HepG2 (cell line): Measurements from ENCODE around the gene CARMIL1. TPM values are rescaled to one million over a fixed set of nuclear protein-coding genes. Genes with fewer than 3 reads are reported as not detected.

Source experiments
- ATAC-seq: fragments of 200-7000 bp; cut with Tn5 transposase; 3 replicates; pipeline ENCODE4 v1.9.1; 2020; ENCODE audit warnings: mild to moderate bottlenecking, moderate library complexity
- BruUV-seq: library from RNA; stranded (reverse); fragments of 400-500 nt; replicated peaks from 2 replicates; lab custom pipeline; 2021; lab: Mats Ljungman, UMichigan
- CTCF ChIA-PET: fragments of 300-600 bp; formaldehyde crosslinking; extraction: SDS; loops from one replicate; lab custom pipeline; 2021; ENCODE audit warnings: low total read pairs, inconsistent platforms, low intra/inter-chr PET ratio; lab: Yijun Ruan, JAX
- POLR2A ChIA-PET: fragments of 350-600 bp; sonication (Branson Sonifier 250); formaldehyde crosslinking; loops from one replicate; lab custom pipeline; 2020; ENCODE audit warnings: antibody characterized with exemption, inconsistent platforms; lab: Yijun Ruan, JAX
- DNase-seq: peaks from one replicate; pipeline ENCODE4 v3.0.0-alpha.2; 2015; ENCODE audit warnings: low spot score
- FAIRE-seq: peaks from 3 replicates; lab custom pipeline; 2011; peaks lifted over from hg19 to GRCh38; lab: Jason Lieb, UNC
- H2AFZ ChIP-seq: one replicate; pipeline ENCODE4 v1.6.1; 2011; ENCODE audit warnings: low read length, inconsistent platforms
- H3K27ac ChIP-seq: fragments of 300-600 bp; 3 replicates; pipeline ENCODE4 v1.8.0; 2011; ENCODE audit warnings: mixed run types, mild to moderate bottlenecking, mixed read lengths, low read length, inconsistent platforms; ENCODE audit not compliant: insufficient read depth; ENCODE audit errors: extremely low read length
- H3K27me3 ChIP-seq, 2 experiments: fragments of 200-600 bp in 1 of 2; 2 replicates in 1 of 2; 3 replicates in 1 of 2; pipeline versions ENCODE4 v1.6.0 to v1.8.0; 2011; ENCODE audit warnings: low read length in 2 of 2, mild to moderate bottlenecking in 2 of 2, moderate library complexity in 2 of 2, inconsistent platforms in 1 of 2; ENCODE audit not compliant: insufficient read depth in 2 of 2, control insufficient read depth in 1 of 2
- H3K36me3 ChIP-seq, 2 experiments: fragments of 200-600 bp in 1 of 2; replicated peaks in 1 of 2; 2 replicates in 1 of 2; 3 replicates in 1 of 2; pipeline versions ENCODE4 v1.5.1 to v1.8.0; 2011; ENCODE audit warnings: low read length in 2 of 2, inconsistent platforms in 1 of 2; ENCODE audit not compliant: insufficient read depth in 2 of 2, control insufficient read depth in 1 of 2
- H3K4me1 ChIP-seq: 2 replicates; pipeline ENCODE4 v1.5.1; 2012; ENCODE audit warnings: low read length, inconsistent platforms; ENCODE audit not compliant: insufficient read depth
- H3K4me2 ChIP-seq: 2 replicates; pipeline ENCODE4 v1.6.0; 2011; ENCODE audit warnings: low read depth, low read length, inconsistent platforms
- H3K4me3 ChIP-seq, 3 experiments: fragments of 200-600 bp in 1 of 3; sonication (generic), shearing (Covaris generic) in 1 of 3; replicated peaks in 1 of 3; 2 replicates each; pipeline ENCODE4 v1.5.1; 2011 to 2016; ENCODE audit warnings: low read length in 3 of 3, inconsistent platforms in 2 of 3, low read depth in 2 of 3, mild to moderate bottlenecking in 2 of 3, control low read depth in 1 of 3, mixed read lengths in 1 of 3; ENCODE audit not compliant: insufficient read depth in 1 of 3
- H3K79me2 ChIP-seq: one replicate; pipeline ENCODE4 v1.6.1; 2011; ENCODE audit warnings: low read length, inconsistent platforms; ENCODE audit not compliant: insufficient read depth
- H3K9ac ChIP-seq: 2 replicates; pipeline ENCODE4 v1.6.0; 2011; ENCODE audit warnings: mild to moderate bottlenecking, low read depth, low read length, inconsistent platforms; ENCODE audit not compliant: insufficient read depth
- H3K9me3 ChIP-seq: 2 replicates; pipeline ENCODE4 v1.5.1; 2012; ENCODE audit warnings: mild to moderate bottlenecking, low read length
- H4K20me1 ChIP-seq: 2 replicates; pipeline ENCODE4 v1.6.0; 2011; ENCODE audit warnings: inconsistent platforms, mild to moderate bottlenecking, low read length, moderate library complexity; ENCODE audit not compliant: insufficient read depth
- CCAR2 ChIP-seq: fragments of 200-400 bp; formaldehyde crosslinking; optimal IDR thresholded peaks from 2 replicates; pipeline ENCODE3; 2018; ENCODE audit warnings: low read depth, mild to moderate bottlenecking, low read length, moderate library complexity
- GATAD1 ChIP-seq: IDR thresholded peaks from 2 replicates; pipeline ENCODE4 v1.6.1; 2016; ENCODE audit warnings: missing genetic modification reagents, missing compliant biosample characterization
- GLI4 ChIP-seq: sonication (generic); formaldehyde crosslinking; IDR thresholded peaks from 2 replicates; pipeline ENCODE4 v1.5.1; 2020; ENCODE audit warnings: missing genetic modification reagents, mild to moderate bottlenecking, moderate library complexity, borderline replicate concordance
- ISL2 ChIP-seq: sonication (generic); formaldehyde crosslinking; IDR thresholded peaks from 2 replicates; pipeline ENCODE4 v1.5.0; 2020; ENCODE audit warnings: missing genetic modification reagents
- MYNN ChIP-seq: sonication (generic); formaldehyde crosslinking; IDR thresholded peaks from 2 replicates; pipeline ENCODE4 v1.4.0; 2020; ENCODE audit warnings: mild to moderate bottlenecking, low read depth, missing genetic modification reagents
- RCOR2 ChIP-seq: IDR thresholded peaks from 2 replicates; pipeline ENCODE4 v1.6.1; 2016; ENCODE audit warnings: missing biosample characterization, missing genetic modification reagents
- WGBS: methylation state at CpG from one replicate; pipeline ENCODE4 v1.1.6; 2017; ENCODE audit warnings: low lambda C conversion rate; 5-methylcytosine and 5-hydroxymethylcytosine counted together
- in situ Hi-C: cut with HindIII; loops from 2 replicates; pipeline ENCODE4 v1.10.0; 2017; ENCODE audit warnings: low pct_unique_long_range_greater_than_20kb; ENCODE audit not compliant: extremely low pct_ligation_motif_present
- intact Hi-C: fragments of 100-400 bp; cut with micrococcal nuclease; formaldehyde crosslinking; loops from one replicate; pipeline ENCODE4 v1.10.0; 2022; ENCODE audit not compliant: unreplicated experiment
- polyA plus RNA-seq, 8 experiments: library from polyadenylated mRNA; depleted of rRNA in 3 of 8; stranded (reverse) in 7 of 8; unstranded in 1 of 8; fragments of >200 nt; fragmentation: Illumina TruSeq in 4 of 8; extraction: Trizol in 4 of 8; gene quantifications; 2 replicates each; pipeline versions ENCODE4 v1.2.1 to v1.2.3, GENCODE V29; 2011 to 2016; ENCODE audit warnings: low read depth in 4 of 8, missing spikeins in 1 of 8, mixed read lengths in 1 of 8; ENCODE audit not compliant: insufficient read depth in 1 of 8
- total RNA-seq, 5 experiments: library from RNA; depleted of rRNA; stranded (reverse); fragments of >200 nt; fragmentation: Illumina TruSeq; extraction: Trizol; gene quantifications; 2 replicates each; pipeline ENCODE4 v1.2.3, GENCODE V29; 2016; ENCODE audit warnings: low read depth in 1 of 5
- TF ChIP-seq, protein P1 (sequence below): sonication (generic); formaldehyde crosslinking; IDR thresholded peaks from 2 replicates; pipeline ENCODE4 v1.5.0; 2020; ENCODE audit warnings: missing genetic modification reagents
- TF ChIP-seq, protein P2 (sequence below): IDR thresholded peaks from 2 replicates; pipeline ENCODE4 v1.6.1; 2016; ENCODE audit warnings: low read depth, missing genetic modification reagents, missing compliant biosample characterization
- TF ChIP-seq, protein P3 (sequence below): sonication (generic); formaldehyde crosslinking; conservative IDR thresholded peaks from 2 replicates; pipeline ENCODE4 v1.4.0; 2020; ENCODE audit warnings: mild to moderate bottlenecking, missing genetic modification reagents, moderate library complexity
- TF ChIP-seq, protein P4 (sequence below): sonication (generic); formaldehyde crosslinking; IDR thresholded peaks from 2 replicates; pipeline ENCODE4 v1.4.0; 2020; ENCODE audit warnings: missing genetic modification reagents

The CARMIL1 gene
- total and polyA plus RNA-seq, 2 of the 13 experiments (the other 11 are each of a cell fraction or from before 2014, with no cell fraction given) = 1.8 to 2.6 TPM

DNA sequence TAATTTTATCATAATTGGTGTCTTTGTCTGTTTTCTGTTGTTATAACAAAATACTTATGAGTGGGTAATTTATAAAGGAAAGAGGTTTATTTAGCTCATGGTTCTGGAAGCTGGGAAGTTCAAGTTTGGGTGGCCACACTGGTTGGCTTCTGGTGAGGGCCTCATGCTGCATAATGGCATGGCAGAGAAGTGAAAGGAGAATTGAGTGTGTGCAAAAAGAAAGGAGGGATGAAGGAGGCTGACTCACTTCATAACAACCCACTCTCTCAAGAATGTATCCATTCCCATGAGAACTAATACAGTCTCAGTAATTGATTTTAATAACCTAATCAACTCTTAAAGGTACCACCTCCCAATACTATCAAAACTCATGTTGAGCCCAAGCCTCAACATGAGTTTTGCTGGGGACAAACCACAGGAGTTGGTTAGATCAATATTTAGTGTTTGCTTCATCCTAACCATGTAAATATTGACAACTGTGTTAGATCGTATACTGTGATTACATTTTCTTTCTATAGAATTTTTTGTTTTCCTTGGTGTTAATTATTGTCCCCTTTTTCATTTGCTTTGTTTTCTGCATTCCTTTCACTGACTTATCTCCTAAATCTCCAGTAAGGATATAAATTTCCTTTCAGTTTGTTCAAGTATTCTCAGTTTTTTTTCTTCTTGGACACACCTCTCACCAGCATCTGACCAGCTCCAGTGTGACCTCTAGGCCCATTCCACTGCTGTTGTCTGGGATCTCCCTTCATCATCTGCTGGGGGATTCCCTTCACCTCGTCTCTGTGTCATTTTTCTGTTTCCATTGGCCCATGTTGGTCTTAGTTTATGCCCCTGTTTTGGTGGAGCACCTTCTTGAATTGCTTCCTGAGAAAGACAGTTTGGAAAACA is 318.0 kb downstream of the CARMIL1 start:
- in situ Hi-C loops (no loop called here), intact Hi-C loops (loop anchor here (1.0 to 5.0 kb wide), 2 partner anchors 151 to 320 kb away; partner anchors contain the start of gene CARMIL1)
- H3K4me3 ChIP-seq = no peak overlapping the region
- H2AFZ ChIP-seq = no peak overlapping the region
- peak overlapping the region; percentile 25; the same call in 1 of the 2 replicates for H3K4me2 ChIP-seq
- no peak overlapping the region for H3K27ac ChIP-seq
- H3K9me3 ChIP-seq = no peaks in the 10 kb centered on the region
- ChIA-PET CTCF (no interaction called here), POLR2A (no interaction called here)
- no peaks in the 10 kb centered on the region for H3K79me2 ChIP-seq
- no peaks in the 10 kb centered on the region; the same call in 1 of the 2 replicates for H4K20me1 ChIP-seq
- DNase-seq (peak; percentile 14), ATAC-seq (peak; percentile 93), FAIRE-seq (peak; percentile 54)
- BruUV-seq = no TSS peak
- H3K27me3 ChIP-seq = no peaks in the 10 kb centered on the region
- H3K9ac ChIP-seq = no peak overlapping the region
- H3K36me3 ChIP-seq = no peaks in the 10 kb centered on the region
- peaks cover 18% of the 10 kb centered on the region for H3K4me1 ChIP-seq
- 1% methylated on average over 2 of the region's 2 CpGs for WGBS
- TF ChIP-seq, protein P1, sequence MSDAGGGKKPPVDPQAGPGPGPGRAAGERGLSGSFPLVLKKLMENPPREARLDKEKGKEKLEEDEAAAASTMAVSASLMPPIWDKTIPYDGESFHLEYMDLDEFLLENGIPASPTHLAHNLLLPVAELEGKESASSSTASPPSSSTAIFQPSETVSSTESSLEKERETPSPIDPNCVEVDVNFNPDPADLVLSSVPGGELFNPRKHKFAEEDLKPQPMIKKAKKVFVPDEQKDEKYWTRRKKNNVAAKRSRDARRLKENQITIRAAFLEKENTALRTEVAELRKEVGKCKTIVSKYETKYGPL (CRISPR knock-in tag) = no peak
- peak; percentile 35; the same call in 1 of the 2 replicates for TF ChIP-seq GATAD1 (CRISPR knock-in tag)
- TF ChIP-seq, protein P2, sequence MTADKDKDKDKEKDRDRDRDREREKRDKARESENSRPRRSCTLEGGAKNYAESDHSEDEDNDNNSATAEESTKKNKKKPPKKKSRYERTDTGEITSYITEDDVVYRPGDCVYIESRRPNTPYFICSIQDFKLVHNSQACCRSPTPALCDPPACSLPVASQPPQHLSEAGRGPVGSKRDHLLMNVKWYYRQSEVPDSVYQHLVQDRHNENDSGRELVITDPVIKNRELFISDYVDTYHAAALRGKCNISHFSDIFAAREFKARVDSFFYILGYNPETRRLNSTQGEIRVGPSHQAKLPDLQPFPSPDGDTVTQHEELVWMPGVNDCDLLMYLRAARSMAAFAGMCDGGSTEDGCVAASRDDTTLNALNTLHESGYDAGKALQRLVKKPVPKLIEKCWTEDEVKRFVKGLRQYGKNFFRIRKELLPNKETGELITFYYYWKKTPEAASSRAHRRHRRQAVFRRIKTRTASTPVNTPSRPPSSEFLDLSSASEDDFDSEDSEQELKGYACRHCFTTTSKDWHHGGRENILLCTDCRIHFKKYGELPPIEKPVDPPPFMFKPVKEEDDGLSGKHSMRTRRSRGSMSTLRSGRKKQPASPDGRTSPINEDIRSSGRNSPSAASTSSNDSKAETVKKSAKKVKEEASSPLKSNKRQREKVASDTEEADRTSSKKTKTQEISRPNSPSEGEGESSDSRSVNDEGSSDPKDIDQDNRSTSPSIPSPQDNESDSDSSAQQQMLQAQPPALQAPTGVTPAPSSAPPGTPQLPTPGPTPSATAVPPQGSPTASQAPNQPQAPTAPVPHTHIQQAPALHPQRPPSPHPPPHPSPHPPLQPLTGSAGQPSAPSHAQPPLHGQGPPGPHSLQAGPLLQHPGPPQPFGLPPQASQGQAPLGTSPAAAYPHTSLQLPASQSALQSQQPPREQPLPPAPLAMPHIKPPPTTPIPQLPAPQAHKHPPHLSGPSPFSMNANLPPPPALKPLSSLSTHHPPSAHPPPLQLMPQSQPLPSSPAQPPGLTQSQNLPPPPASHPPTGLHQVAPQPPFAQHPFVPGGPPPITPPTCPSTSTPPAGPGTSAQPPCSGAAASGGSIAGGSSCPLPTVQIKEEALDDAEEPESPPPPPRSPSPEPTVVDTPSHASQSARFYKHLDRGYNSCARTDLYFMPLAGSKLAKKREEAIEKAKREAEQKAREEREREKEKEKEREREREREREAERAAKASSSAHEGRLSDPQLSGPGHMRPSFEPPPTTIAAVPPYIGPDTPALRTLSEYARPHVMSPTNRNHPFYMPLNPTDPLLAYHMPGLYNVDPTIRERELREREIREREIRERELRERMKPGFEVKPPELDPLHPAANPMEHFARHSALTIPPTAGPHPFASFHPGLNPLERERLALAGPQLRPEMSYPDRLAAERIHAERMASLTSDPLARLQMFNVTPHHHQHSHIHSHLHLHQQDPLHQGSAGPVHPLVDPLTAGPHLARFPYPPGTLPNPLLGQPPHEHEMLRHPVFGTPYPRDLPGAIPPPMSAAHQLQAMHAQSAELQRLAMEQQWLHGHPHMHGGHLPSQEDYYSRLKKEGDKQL (CRISPR knock-in tag) = 0 out of 2 replicates have a peak, but pooled peaks have one; percentile 16
- peak; percentile 33; the same call in 1 of the 2 replicates for TF ChIP-seq RCOR2 (CRISPR knock-in tag)
- TF ChIP-seq, protein P3, sequence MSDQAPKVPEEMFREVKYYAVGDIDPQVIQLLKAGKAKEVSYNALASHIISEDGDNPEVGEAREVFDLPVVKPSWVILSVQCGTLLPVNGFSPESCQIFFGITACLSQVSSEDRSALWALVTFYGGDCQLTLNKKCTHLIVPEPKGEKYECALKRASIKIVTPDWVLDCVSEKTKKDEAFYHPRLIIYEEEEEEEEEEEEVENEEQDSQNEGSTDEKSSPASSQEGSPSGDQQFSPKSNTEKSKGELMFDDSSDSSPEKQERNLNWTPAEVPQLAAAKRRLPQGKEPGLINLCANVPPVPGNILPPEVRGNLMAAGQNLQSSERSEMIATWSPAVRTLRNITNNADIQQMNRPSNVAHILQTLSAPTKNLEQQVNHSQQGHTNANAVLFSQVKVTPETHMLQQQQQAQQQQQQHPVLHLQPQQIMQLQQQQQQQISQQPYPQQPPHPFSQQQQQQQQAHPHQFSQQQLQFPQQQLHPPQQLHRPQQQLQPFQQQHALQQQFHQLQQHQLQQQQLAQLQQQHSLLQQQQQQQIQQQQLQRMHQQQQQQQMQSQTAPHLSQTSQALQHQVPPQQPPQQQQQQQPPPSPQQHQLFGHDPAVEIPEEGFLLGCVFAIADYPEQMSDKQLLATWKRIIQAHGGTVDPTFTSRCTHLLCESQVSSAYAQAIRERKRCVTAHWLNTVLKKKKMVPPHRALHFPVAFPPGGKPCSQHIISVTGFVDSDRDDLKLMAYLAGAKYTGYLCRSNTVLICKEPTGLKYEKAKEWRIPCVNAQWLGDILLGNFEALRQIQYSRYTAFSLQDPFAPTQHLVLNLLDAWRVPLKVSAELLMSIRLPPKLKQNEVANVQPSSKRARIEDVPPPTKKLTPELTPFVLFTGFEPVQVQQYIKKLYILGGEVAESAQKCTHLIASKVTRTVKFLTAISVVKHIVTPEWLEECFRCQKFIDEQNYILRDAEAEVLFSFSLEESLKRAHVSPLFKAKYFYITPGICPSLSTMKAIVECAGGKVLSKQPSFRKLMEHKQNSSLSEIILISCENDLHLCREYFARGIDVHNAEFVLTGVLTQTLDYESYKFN (CRISPR knock-in tag) = peak; percentile 66
- TF ChIP-seq GLI4 (CRISPR knock-in tag) = no peak
- TF ChIP-seq, protein P4, sequence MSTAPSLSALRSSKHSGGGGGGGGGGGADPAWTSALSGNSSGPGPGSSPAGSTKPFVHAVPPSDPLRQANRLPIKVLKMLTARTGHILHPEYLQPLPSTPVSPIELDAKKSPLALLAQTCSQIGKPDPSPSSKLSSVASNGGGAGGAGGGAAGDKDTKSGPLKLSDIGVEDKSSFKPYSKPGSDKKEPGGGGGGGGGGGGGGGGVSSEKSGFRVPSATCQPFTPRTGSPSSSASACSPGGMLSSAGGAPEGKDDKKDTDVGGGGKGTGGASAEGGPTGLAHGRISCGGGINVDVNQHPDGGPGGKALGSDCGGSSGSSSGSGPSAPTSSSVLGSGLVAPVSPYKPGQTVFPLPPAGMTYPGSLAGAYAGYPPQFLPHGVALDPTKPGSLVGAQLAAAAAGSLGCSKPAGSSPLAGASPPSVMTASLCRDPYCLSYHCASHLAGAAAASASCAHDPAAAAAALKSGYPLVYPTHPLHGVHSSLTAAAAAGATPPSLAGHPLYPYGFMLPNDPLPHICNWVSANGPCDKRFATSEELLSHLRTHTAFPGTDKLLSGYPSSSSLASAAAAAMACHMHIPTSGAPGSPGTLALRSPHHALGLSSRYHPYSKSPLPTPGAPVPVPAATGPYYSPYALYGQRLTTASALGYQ (CRISPR knock-in tag) = 0 out of 2 replicates have a peak, but pooled peaks have one; percentile 25
- TF ChIP-seq ISL2 = peak; percentile 64
- no peak for TF ChIP-seq MYNN (CRISPR knock-in tag)
- TF ChIP-seq CCAR2 = no peak
